GM13977 (cell line): Measurements from ENCODE around the gene SYNRG.

Experiments
- DNase-seq: peaks from one replicate; pipeline ENCODE4 v3.0.0; 2012; ENCODE audit warnings: low spot score
- in situ Hi-C: fragments of 300-500 bp; cut with MboI; formaldehyde crosslinking; loops from one replicate; pipeline ENCODE4 v1.12.0; 2022; ENCODE audit warnings: low sequenced_read_pairs, low pct_unique_long_range_greater_than_20kb, mixed read lengths, inconsistent platforms; ENCODE audit not compliant: unreplicated experiment
- TF ChIP-seq, protein P1 (sequence below): IDR thresholded peaks from 2 replicates; pipeline ENCODE4 v1.5.1; 2012; ENCODE audit warnings: mild to moderate bottlenecking, control low read depth; ENCODE audit not compliant: insufficient read depth; ENCODE audit errors: extremely low read depth, missing control alignments

The SYNRG gene

GRCh38 chr17:37576281-37576680 lies 32.9 kb downstream of the SYNRG start:
- in situ Hi-C loops, result no loop called here

GRCh38 chr17:37574427-37574826 lies 34.8 kb downstream of the SYNRG start:
- in situ Hi-C loops, result no loop called here
- no peak for DNase-seq
- TF ChIP-seq, protein P1, sequence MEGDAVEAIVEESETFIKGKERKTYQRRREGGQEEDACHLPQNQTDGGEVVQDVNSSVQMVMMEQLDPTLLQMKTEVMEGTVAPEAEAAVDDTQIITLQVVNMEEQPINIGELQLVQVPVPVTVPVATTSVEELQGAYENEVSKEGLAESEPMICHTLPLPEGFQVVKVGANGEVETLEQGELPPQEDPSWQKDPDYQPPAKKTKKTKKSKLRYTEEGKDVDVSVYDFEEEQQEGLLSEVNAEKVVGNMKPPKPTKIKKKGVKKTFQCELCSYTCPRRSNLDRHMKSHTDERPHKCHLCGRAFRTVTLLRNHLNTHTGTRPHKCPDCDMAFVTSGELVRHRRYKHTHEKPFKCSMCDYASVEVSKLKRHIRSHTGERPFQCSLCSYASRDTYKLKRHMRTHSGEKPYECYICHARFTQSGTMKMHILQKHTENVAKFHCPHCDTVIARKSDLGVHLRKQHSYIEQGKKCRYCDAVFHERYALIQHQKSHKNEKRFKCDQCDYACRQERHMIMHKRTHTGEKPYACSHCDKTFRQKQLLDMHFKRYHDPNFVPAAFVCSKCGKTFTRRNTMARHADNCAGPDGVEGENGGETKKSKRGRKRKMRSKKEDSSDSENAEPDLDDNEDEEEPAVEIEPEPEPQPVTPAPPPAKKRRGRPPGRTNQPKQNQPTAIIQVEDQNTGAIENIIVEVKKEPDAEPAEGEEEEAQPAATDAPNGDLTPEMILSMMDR, result no peak

More at GRCh38 chr17:37576281-37576680, 32.9 kb downstream of the SYNRG start:
- no peak for DNase-seq
- TF ChIP-seq, protein P1, result no peak

GRCh38 chr17:37571674-37572073 lies 37.5 kb downstream of the SYNRG start:
- DNase-seq, result no peak
- TF ChIP-seq, protein P1, result no peak
- in situ Hi-C loops, result no loop called here

DNA sequence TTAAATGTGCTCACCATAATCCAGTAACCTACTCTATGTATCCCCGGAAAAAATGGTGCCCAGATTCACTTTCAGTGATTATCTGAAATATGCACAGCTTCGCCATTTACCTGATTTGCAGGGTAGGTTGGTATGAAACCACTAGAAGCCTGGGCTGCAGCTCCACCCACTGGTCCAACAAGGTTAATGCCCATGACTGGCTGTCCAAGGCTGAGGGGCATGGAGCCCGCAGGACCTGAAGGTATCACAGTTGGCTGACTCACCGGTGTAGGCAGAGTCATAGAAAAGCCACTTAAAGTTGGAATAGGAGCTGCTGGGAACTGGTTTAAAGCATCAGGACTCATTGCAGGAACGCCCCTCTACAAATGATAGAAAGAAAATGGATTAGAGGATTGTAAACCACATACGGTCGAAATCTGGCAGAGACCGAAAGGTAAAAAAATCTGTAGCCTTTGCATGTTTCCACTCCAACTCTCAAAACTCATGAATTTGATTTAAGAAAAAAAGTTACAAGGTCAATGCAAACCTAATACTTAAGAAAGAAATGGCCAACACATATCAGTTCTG lies 38.6 kb downstream of the SYNRG start:
- TF ChIP-seq, protein P1, result peak; percentile 57
- DNase-seq, result peak; percentile 34
- in situ Hi-C loops, result no loop called here

- in situ Hi-C loops, result no loop called here
- TF ChIP-seq, protein P1, result no peak
- no peak for DNase-seq
Measured at GRCh38 chr17:37568350-37569053, 40.7 kb downstream of the SYNRG start.

GRCh38 chr17:37567538-37567937 lies 41.7 kb downstream of the SYNRG start:
- in situ Hi-C loops, result no loop called here
- TF ChIP-seq, protein P1, result no peak
- no peak for DNase-seq
